ENCODE results near the gene BPIFB3. TPM values are rescaled to one million over a fixed set of nuclear protein-coding genes. Genes with fewer than 3 reads are reported as not detected.

Gene BPIFB3
- total and polyA plus RNA-seq, 2 of the 4 experiments (the other 2 are of a cell fraction) = not detected

- Histone ChIP-seq H3K4me3 (ENCODE audit: insufficient read depth, low read depth, low read length) (no peak overlapping the region), H2BK120ac (ENCODE audit: low read depth, low read length) (no peak overlapping the region), H3K9me1 (ENCODE audit: insufficient read depth, low read length) (no peaks in the 10 kb centered on the region), H3K27ac (ENCODE audit: insufficient read depth, low read length) (no peak overlapping the region), H2AFZ (replicated peaks; ENCODE audit: low read length, poor library complexity) (no peak overlapping the region), H3K79me1 (ENCODE audit: low read depth in 1 of 2, low read length in 2 of 2) (no peaks in the 10 kb centered on the region), H3K14ac (replicated peaks; ENCODE audit: low read depth, low read length) (no peak overlapping the region), H4K20me1 (ENCODE audit: insufficient read depth, low read length) (no peaks in the 10 kb centered on the region), H4K5ac (ENCODE audit: low read depth, low read length) (no peak overlapping the region), H4K91ac (ENCODE audit: insufficient read depth, low read depth, low read length) (no peak overlapping the region), H2BK5ac (ENCODE audit: low read depth, low read length, poor library complexity, severe bottlenecking) (peak overlapping the region; percentile 39), H2BK15ac (ENCODE audit: low read depth, low read length) (no peak overlapping the region), H3K9ac (ENCODE audit: low read depth, low read length) (no peak overlapping the region), H3K18ac (ENCODE audit: low read depth, low read length) (no peak overlapping the region), H3K4me2 (ENCODE audit: low read depth, low read length) (no peak overlapping the region), H3K27me3 (ENCODE audit: control insufficient read depth, insufficient read depth, low read length) (no peaks in the 10 kb centered on the region; the same call in 1 of the 2 replicates), H2AK5ac (ENCODE audit: low read depth, low read length) (no peak overlapping the region), H2AK9ac (replicated peaks; ENCODE audit: low read depth, low read length, poor library complexity) (no peak overlapping the region), H3K56ac (ENCODE audit: extremely low read depth, insufficient read depth, low read length) (no peak overlapping the region), H3K23ac (ENCODE audit: low read depth, low read length) (no peak overlapping the region), H3K9me3 (ENCODE audit: control insufficient read depth, insufficient read depth, low read length) (no peaks in the 10 kb centered on the region), H4K8ac (ENCODE audit: low read depth in 2 of 2, low read length in 2 of 2) (no peak overlapping the region), H3K36me3 (ENCODE audit: control insufficient read depth, insufficient read depth, low read length) (no peaks in the 10 kb centered on the region), H2BK20ac (ENCODE audit: low read depth, low read length) (no peak overlapping the region), H3K4me1 (ENCODE audit: control insufficient read depth, insufficient read depth, low read length) (no peaks in the 10 kb centered on the region), H3K4ac (ENCODE audit: low read depth, low read length) (no peak overlapping the region)
- in situ Hi-C loops (cut with MboI; ENCODE audit: low sequenced_read_pairs) (no loop called here), intact Hi-C loops (cut with micrococcal nuclease) (no loop called here), dilution Hi-C loops (cut with HindIII; ENCODE audit: low sequenced_read_pairs, unreplicated experiment) (no loop called here)
- ATAC-seq (ENCODE audit: low read depth) = no peak
- TF ChIP-seq RCOR1 (IDR thresholded peaks at IDR 0.05; ENCODE audit: insufficient replicate concordance, low read length) (no peak), POLR2A (IDR thresholded peaks at IDR 0.05; ENCODE audit: low read depth, low read length) (no peak), SMC3 (IDR thresholded peaks at IDR 0.05; ENCODE audit: low read depth, low read length) (no peak), CEBPB (IDR thresholded peaks at IDR 0.05; ENCODE audit: low read depth, low read length) (no peak), NFE2L2 (IDR thresholded peaks at IDR 0.05; ENCODE audit: low read depth, low read length) (no peak), BHLHE40 (IDR thresholded peaks at IDR 0.05; ENCODE audit: low read depth, low read length) (no peak), RFX5 (IDR thresholded peaks at IDR 0.05; ENCODE audit: low read depth, low read length) (no peak), MAFK (IDR thresholded peaks at IDR 0.05; ENCODE audit: low read depth, low read length) (no peak), FOS (IDR thresholded peaks at IDR 0.05; ENCODE audit: low read depth, low read length) (no peak), RAD21 (IDR thresholded peaks at IDR 0.05; ENCODE audit: low read length) (no peak), MAZ (IDR thresholded peaks at IDR 0.05; ENCODE audit: borderline replicate concordance, low read depth, low read length) (no peak), CHD1 (IDR thresholded peaks at IDR 0.05; ENCODE audit: low read depth, low read length) (no peak)
- TF ChIP-seq, protein P1, sequence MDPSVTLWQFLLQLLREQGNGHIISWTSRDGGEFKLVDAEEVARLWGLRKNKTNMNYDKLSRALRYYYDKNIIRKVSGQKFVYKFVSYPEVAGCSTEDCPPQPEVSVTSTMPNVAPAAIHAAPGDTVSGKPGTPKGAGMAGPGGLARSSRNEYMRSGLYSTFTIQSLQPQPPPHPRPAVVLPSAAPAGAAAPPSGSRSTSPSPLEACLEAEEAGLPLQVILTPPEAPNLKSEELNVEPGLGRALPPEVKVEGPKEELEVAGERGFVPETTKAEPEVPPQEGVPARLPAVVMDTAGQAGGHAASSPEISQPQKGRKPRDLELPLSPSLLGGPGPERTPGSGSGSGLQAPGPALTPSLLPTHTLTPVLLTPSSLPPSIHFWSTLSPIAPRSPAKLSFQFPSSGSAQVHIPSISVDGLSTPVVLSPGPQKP (IDR thresholded peaks at IDR 0.05; ENCODE audit: borderline replicate concordance, low read depth, low read length) = no peak
- WGBS, 2 experiments (ENCODE audit: extremely low coverage in 2 of 2, insufficient read length in 1 of 2) = 83% methylated on average over 1 of the region's 1 CpG; no CpG with 5 or more reads in 1 of the 2 experiments
- ChIA-PET POLR2A (ENCODE audit: unreplicated experiment) (no interaction called here), CTCF (no interaction called here)
- no TSS peak for BruUV-seq (replicated peaks)
- no peak for DNase-seq
These were observed 39.4 kb downstream of the BPIFB3 start for GRCh38 chr20:33093074-33093473.

Measured in IMR-90 (cell line).